SK-N-SH (cell line): ENCODE measurements around the gene SHE. TPM values are rescaled to one million over a fixed set of nuclear protein-coding genes. Genes with fewer than 3 reads are reported as not detected.
A peak's percentile ranks its signal among the peaks of the same experiment; 100 is the strongest.

Source experiments
- CTCF ChIA-PET: fragments of 300-600, 350-600 bp; formaldehyde crosslinking; extraction: SDS; loops from one replicate; lab custom pipeline; 2021; lab: Yijun Ruan, JAX
- POLR2A ChIA-PET: fragments of 350-600 bp; sonication (Branson Sonifier 250); formaldehyde crosslinking; extraction: SDS; loops from one replicate; lab custom pipeline; 2020; ENCODE audit warnings: antibody characterized with exemption, inconsistent platforms; lab: Yijun Ruan, JAX
- DNase-seq: peaks from one replicate; pipeline ENCODE4 v3.0.0; 2012
- H2AFZ ChIP-seq: fragments of 200-600 bp; sonication (generic); 2 replicates; pipeline ENCODE4 v1.8.1; 2016; ENCODE audit warnings: antibody characterized with exemption, mild to moderate bottlenecking, low read depth
- H3F3A ChIP-seq: fragments of 200-600 bp; sonication (generic); replicated peaks from 2 replicates; pipeline ENCODE3; 2016; ENCODE audit warnings: antibody characterized with exemption, mild to moderate bottlenecking; ENCODE audit not compliant: insufficient read depth
- H3K27ac ChIP-seq, 2 experiments: fragments of 200-500 bp in 1 of 2; fragments of 200-600 bp in 1 of 2; sonication (Bioruptor generic) in 1 of 2; sonication (generic), shearing (Covaris generic) in 1 of 2; 2 replicates each; pipeline versions ENCODE4 v1.5.1 to v1.6.1; 2014 to 2016; ENCODE audit warnings: low read depth in 2 of 2, inconsistent platforms in 1 of 2, low read length in 1 of 2, mild to moderate bottlenecking in 1 of 2, mixed read lengths in 1 of 2
- H3K27me3 ChIP-seq: fragments of 200-600 bp; sonication (generic), shearing (Covaris generic); 2 replicates; pipeline ENCODE4 v1.6.1; 2016; ENCODE audit warnings: mixed run types; ENCODE audit not compliant: insufficient read depth
- H3K36me3 ChIP-seq, 2 experiments: fragments of 200-500 bp in 1 of 2; fragments of 200-600 bp in 1 of 2; sonication (Bioruptor generic) in 1 of 2; sonication (generic) in 1 of 2; replicated peaks in 1 of 2; 2 replicates each; pipeline versions ENCODE3 to v1.5.1; 2014 to 2016; ENCODE audit warnings: low read length in 1 of 2, mild to moderate bottlenecking in 1 of 2; ENCODE audit not compliant: insufficient read depth in 2 of 2, control insufficient read depth in 1 of 2
- H3K4me1 ChIP-seq, 2 experiments: fragments of 200-500 bp in 1 of 2; fragments of 200-600 bp in 1 of 2; sonication (Bioruptor generic) in 1 of 2; sonication (generic), shearing (Covaris generic) in 1 of 2; 2 replicates each; pipeline versions ENCODE4 v1.5.1 to v1.6.1; 2014 to 2016; ENCODE audit warnings: low read depth in 1 of 2, low read length in 1 of 2, mixed run types in 1 of 2; ENCODE audit not compliant: insufficient read depth in 2 of 2, control insufficient read depth in 1 of 2
- H3K4me2 ChIP-seq: fragments of 200-600 bp; sonication (generic), shearing (Covaris generic); 2 replicates; pipeline ENCODE4 v1.6.1; 2017; ENCODE audit warnings: mixed run types
- H3K4me3 ChIP-seq, 2 experiments: fragments of 200-500 bp in 1 of 2; fragments of 200-600 bp in 1 of 2; sonication (Bioruptor generic) in 1 of 2; sonication (generic), shearing (Covaris generic) in 1 of 2; 2 replicates each; pipeline versions ENCODE4 v1.5.1 to v1.8.1; 2014 to 2016; ENCODE audit warnings: low read depth in 2 of 2, inconsistent platforms in 1 of 2, low read length in 1 of 2, mild to moderate bottlenecking in 1 of 2, mixed read lengths in 1 of 2, moderate library complexity in 1 of 2
- H3K79me2 ChIP-seq: fragments of 200-600 bp; sonication (generic); 2 replicates; pipeline ENCODE4 v1.8.1; 2017; ENCODE audit warnings: mild to moderate bottlenecking; ENCODE audit not compliant: insufficient read depth
- H3K9ac ChIP-seq: fragments of 200-600 bp; sonication (generic); 2 replicates; pipeline ENCODE4 v1.6.1; 2017; ENCODE audit warnings: mixed run types
- H3K9me2 ChIP-seq: fragments of 200-600 bp; sonication (generic); 2 replicates; pipeline ENCODE4 v1.6.1; 2017; ENCODE audit warnings: mixed run types
- H3K9me3 ChIP-seq: fragments of 200-600 bp; sonication (generic); 2 replicates; pipeline ENCODE4 v1.6.1; 2017; ENCODE audit warnings: mixed run types, mild to moderate bottlenecking, moderate library complexity
- H4K20me1 ChIP-seq: fragments of 200-600 bp; sonication (generic); 2 replicates; pipeline ENCODE4 v1.6.1; 2017; ENCODE audit warnings: mild to moderate bottlenecking, mixed run types; ENCODE audit not compliant: insufficient read depth
- CHD2 ChIP-seq: fragments of 150-350 bp; IDR thresholded peaks from 2 replicates; pipeline ENCODE4 v1.6.1; 2018; ENCODE audit warnings: low read length; ENCODE audit not compliant: partially characterized antibody
- ELF1 ChIP-seq: IDR thresholded peaks from 2 replicates; pipeline ENCODE4 v1.4.0; 2012
- FOXM1 ChIP-seq: IDR thresholded peaks from 2 replicates; pipeline ENCODE4 v1.4.0; 2012; ENCODE audit warnings: low read depth, mild to moderate bottlenecking
- GABPA ChIP-seq: IDR thresholded peaks from 2 replicates; pipeline ENCODE4 v1.4.0; 2012; ENCODE audit warnings: low read depth, mild to moderate bottlenecking
- GATA2 ChIP-seq: sonication (generic); formaldehyde crosslinking; IDR thresholded peaks from 2 replicates; pipeline ENCODE4 v1.5.0; 2020; ENCODE audit warnings: mild to moderate bottlenecking, missing genetic modification reagents
- JUND ChIP-seq: IDR thresholded peaks from 2 replicates; pipeline ENCODE4 v1.4.0; 2012
- MEF2A ChIP-seq: IDR thresholded peaks from 2 replicates; pipeline ENCODE4 v1.4.0; 2012; ENCODE audit warnings: low read depth, borderline replicate concordance
- NFIC ChIP-seq: IDR thresholded peaks from 2 replicates; pipeline ENCODE4 v1.4.0; 2012; ENCODE audit warnings: borderline replicate concordance
- POLR2AphosphoS5 ChIP-seq: IDR thresholded peaks from 2 replicates; pipeline ENCODE4 v1.6.1; 2012; ENCODE audit warnings: low read depth, low read length
- SIN3A ChIP-seq: IDR thresholded peaks from 2 replicates; pipeline ENCODE4 v1.6.1; 2012; ENCODE audit warnings: low read depth, mild to moderate bottlenecking, low read length, moderate library complexity, borderline replicate concordance
- SMC3 ChIP-seq: IDR thresholded peaks from 2 replicates; pipeline ENCODE4 v1.6.1; 2012; ENCODE audit warnings: low read depth, low read length, improper control_type of control experiment
- TCF12 ChIP-seq: IDR thresholded peaks from 2 replicates; pipeline ENCODE4 v1.4.0; 2012
- USF1 ChIP-seq: IDR thresholded peaks from 2 replicates; pipeline ENCODE4 v1.4.0; 2012; ENCODE audit warnings: low read depth, borderline replicate concordance
- WGBS: methylation state at CpG from one replicate; pipeline ENCODE4 v1.1.6; 2017; ENCODE audit warnings: low lambda C conversion rate; 5-methylcytosine and 5-hydroxymethylcytosine counted together
- polyA plus RNA-seq, 3 experiments: library from polyadenylated mRNA; depleted of rRNA; stranded (reverse); fragments of >200 nt; gene quantifications; 2 replicates each; pipeline ENCODE4 v1.2.3, GENCODE V29; 2012
- TF ChIP-seq, protein P1 (sequence below): fragments of 200-600 bp; sonication (generic); IDR thresholded peaks from 2 replicates; pipeline ENCODE4 v1.6.1; 2017; ENCODE audit warnings: antibody characterized with exemption, mild to moderate bottlenecking, moderate library complexity
- TF ChIP-seq, protein P2 (sequence below): IDR thresholded peaks from 2 replicates; pipeline ENCODE4 v1.4.0; 2012; ENCODE audit warnings: low read depth

Gene SHE
- polyA plus RNA-seq, 1 of the 3 experiments (the other 2 are of a cell fraction) = not detected

- Histone ChIP-seq H3F3A (no peaks in the 10 kb centered on the region), H3K4me1 (peaks cover 4 to 23% of the 10 kb centered on the region in 2 experiments; a peak in 3 of 4 replicates), H3K9me3 (no peaks in the 10 kb centered on the region), H3K4me3 (no peak overlapping the region), H3K4me2 (no peak overlapping the region), H3K27me3 (no peaks in the 10 kb centered on the region), H3K27ac (no peak overlapping the region), H3K9me2 (no peaks in the 10 kb centered on the region), H2AFZ (no peak overlapping the region), H3K79me2 (no peaks in the 10 kb centered on the region), H3K36me3 (no peaks in the 10 kb centered on the region), H4K20me1 (no peaks in the 10 kb centered on the region), H3K9ac (no peak overlapping the region)
- DNase-seq = no peak
- TF ChIP-seq SMC3 (no peak), SIN3A (no peak), ELF1 (no peak), GABPA (no peak), GATA2 (CRISPR knock-in tag) (no peak), POLR2AphosphoS5 (no peak), JUND (no peak), TCF12 (no peak), MEF2A (no peak), CHD2 (no peak), NFIC (no peak), USF1 (no peak)
- TF ChIP-seq, protein P1, sequence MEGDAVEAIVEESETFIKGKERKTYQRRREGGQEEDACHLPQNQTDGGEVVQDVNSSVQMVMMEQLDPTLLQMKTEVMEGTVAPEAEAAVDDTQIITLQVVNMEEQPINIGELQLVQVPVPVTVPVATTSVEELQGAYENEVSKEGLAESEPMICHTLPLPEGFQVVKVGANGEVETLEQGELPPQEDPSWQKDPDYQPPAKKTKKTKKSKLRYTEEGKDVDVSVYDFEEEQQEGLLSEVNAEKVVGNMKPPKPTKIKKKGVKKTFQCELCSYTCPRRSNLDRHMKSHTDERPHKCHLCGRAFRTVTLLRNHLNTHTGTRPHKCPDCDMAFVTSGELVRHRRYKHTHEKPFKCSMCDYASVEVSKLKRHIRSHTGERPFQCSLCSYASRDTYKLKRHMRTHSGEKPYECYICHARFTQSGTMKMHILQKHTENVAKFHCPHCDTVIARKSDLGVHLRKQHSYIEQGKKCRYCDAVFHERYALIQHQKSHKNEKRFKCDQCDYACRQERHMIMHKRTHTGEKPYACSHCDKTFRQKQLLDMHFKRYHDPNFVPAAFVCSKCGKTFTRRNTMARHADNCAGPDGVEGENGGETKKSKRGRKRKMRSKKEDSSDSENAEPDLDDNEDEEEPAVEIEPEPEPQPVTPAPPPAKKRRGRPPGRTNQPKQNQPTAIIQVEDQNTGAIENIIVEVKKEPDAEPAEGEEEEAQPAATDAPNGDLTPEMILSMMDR = no peak
- TF ChIP-seq, protein P2, sequence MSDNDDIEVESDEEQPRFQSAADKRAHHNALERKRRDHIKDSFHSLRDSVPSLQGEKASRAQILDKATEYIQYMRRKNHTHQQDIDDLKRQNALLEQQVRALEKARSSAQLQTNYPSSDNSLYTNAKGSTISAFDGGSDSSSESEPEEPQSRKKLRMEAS = no peak
- 75% methylated on average over 7 of the region's 7 CpGs for WGBS
- POLR2A ChIA-PET = no interaction called here
- CTCF ChIA-PET = interaction anchor here (1.0 to 1.3 kb wide), 2 partner anchors 32 to 98 kb away, joined by 3 to 4 read pairs; no protein-coding TSS in a partner anchor
Observed at GRCh38 chr1:154448331-154448811, 53.8 kb downstream of the SHE start.

- no peaks in the 10 kb centered on the region for H3F3A ChIP-seq
- no peaks in the 10 kb centered on the region for H3K27me3 ChIP-seq
- no peaks in the 10 kb centered on the region for H4K20me1 ChIP-seq
- H3K4me2 ChIP-seq = no peak overlapping the region
- DNase-seq = no peak
- CTCF ChIA-PET = interaction anchor here (1.6 kb wide), 1 partner anchor 32 kb away, joined by 4 read pairs; no protein-coding TSS in a partner anchor
- 94% methylated on average over 6 of the region's 6 CpGs for WGBS
- no peaks in the 10 kb centered on the region for H3K79me2 ChIP-seq
- H3K9me3 ChIP-seq = no peaks in the 10 kb centered on the region
- no peaks in the 10 kb centered on the region for H3K9me2 ChIP-seq
- no peak overlapping the region for H3K4me3 ChIP-seq
- POLR2A ChIA-PET = no interaction called here
- no peak for TF ChIP-seq FOXM1
- no peak for TF ChIP-seq TCF12
- TF ChIP-seq, all 33 proteins: peak for 0
- peak overlapping the region in 1 of 2 experiments; percentile 54; a peak in 1 of 4 replicates for H3K27ac ChIP-seq
- no peaks in the 10 kb centered on the region for H3K36me3 ChIP-seq
- H3K9ac ChIP-seq = no peak overlapping the region
- peaks cover 4 to 28% of the 10 kb centered on the region in 2 experiments; a peak in 3 of 4 replicates for H3K4me1 ChIP-seq
- no peak overlapping the region for H2AFZ ChIP-seq
Observed at GRCh38 chr1:154446789-154447188, 55.4 kb downstream of the SHE start.
